HEK293T (cell line): Measurements from ENCODE around the gene ESRRG.

Experiments used
- BHLHE40 ChIP-seq: fragments of 450-650 bp; IDR thresholded peaks from 2 replicates; pipeline ENCODE4 v1.6.1; 2016; ENCODE audit warnings: mild to moderate bottlenecking, moderate library complexity, borderline replicate concordance
- CTBP1 ChIP-seq: fragments of 450-650 bp; IDR thresholded peaks from 2 replicates; pipeline ENCODE4 v1.6.1; 2016; ENCODE audit warnings: borderline replicate concordance
- ELF4 ChIP-seq: fragments of 450-650 bp; IDR thresholded peaks from 2 replicates; pipeline ENCODE4 v1.6.1; 2017; ENCODE audit warnings: antibody characterized with exemption
- FOXA1 ChIP-seq: fragments of 450-650 bp; IDR thresholded peaks from 2 replicates; pipeline ENCODE4 v1.6.1; 2016; ENCODE audit warnings: mild to moderate bottlenecking
- FOXK2 ChIP-seq: fragments of 450-650 bp; IDR thresholded peaks from 2 replicates; pipeline ENCODE4 v1.6.1; 2016; ENCODE audit warnings: mild to moderate bottlenecking
- FOXM1 ChIP-seq: fragments of 450-650 bp; IDR thresholded peaks from 2 replicates; pipeline ENCODE4 v1.6.1; 2017; ENCODE audit warnings: mild to moderate bottlenecking, borderline replicate concordance
- HDGF ChIP-seq: fragments of 450-650 bp; IDR thresholded peaks from 2 replicates; pipeline ENCODE4 v1.6.1; 2017; ENCODE audit warnings: antibody characterized with exemption, borderline replicate concordance
- L3MBTL2 ChIP-seq: fragments of 450-650 bp; conservative IDR thresholded peaks from 2 replicates; pipeline ENCODE4 v1.6.1; 2016; ENCODE audit warnings: mild to moderate bottlenecking
- LEF1 ChIP-seq: fragments of 450-650 bp; IDR thresholded peaks from 2 replicates; pipeline ENCODE4 v1.6.1; 2017; ENCODE audit warnings: mild to moderate bottlenecking, borderline replicate concordance
- SP1 ChIP-seq: fragments of 450-650 bp; IDR thresholded peaks from 2 replicates; pipeline ENCODE4 v1.6.1; 2017
- ZNF384 ChIP-seq: fragments of 450-650 bp; IDR thresholded peaks from 2 replicates; pipeline ENCODE4 v1.6.1; 2016
- TF ChIP-seq, protein P1 (sequence below): fragments of 450-650 bp; IDR thresholded peaks from 2 replicates; pipeline ENCODE4 v1.6.1; 2016

DNA sequence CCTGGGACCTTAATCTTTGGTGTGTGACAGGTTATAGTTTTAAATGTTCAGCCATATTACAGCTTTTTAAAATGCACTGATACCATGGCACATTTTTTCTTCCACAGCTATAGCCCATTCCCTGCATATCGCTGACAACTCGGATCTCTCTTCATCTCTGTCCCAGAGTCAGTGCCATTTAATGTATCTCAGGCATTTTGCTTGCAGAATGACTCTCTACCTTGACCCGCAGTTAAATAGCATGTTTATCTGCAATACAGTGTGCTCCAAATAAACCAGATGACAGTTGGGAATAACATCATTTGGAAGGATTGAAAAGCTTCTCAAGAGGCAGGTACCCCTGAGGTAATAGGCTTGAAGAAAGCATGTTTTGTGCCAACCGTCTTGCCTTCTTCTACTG lies 200.2 kb downstream of the ESRRG start:
- no peak for TF ChIP-seq SP1
- TF ChIP-seq, protein P1, sequence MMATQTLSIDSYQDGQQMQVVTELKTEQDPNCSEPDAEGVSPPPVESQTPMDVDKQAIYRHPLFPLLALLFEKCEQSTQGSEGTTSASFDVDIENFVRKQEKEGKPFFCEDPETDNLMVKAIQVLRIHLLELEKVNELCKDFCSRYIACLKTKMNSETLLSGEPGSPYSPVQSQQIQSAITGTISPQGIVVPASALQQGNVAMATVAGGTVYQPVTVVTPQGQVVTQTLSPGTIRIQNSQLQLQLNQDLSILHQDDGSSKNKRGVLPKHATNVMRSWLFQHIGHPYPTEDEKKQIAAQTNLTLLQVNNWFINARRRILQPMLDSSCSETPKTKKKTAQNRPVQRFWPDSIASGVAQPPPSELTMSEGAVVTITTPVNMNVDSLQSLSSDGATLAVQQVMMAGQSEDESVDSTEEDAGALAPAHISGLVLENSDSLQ, result no peak
- TF ChIP-seq BHLHE40, result no peak
- no peak for TF ChIP-seq FOXA1
- TF ChIP-seq HDGF, result no peak
- no peak for TF ChIP-seq CTBP1
- no peak for TF ChIP-seq L3MBTL2
- TF ChIP-seq ELF4, result no peak
- no peak for TF ChIP-seq FOXM1
- no peak for TF ChIP-seq FOXK2
- TF ChIP-seq LEF1, result no peak
- TF ChIP-seq ZNF384, result no peak
